ENCODE data around the gene NAGS. TPM values are rescaled to one million over a fixed set of nuclear protein-coding genes. Genes with fewer than 3 reads are reported as not detected.

Gene NAGS
- total RNA-seq, 1 experiment from 2014 or later, result 10.0 TPM

GRCh38 chr17:44030482-44030881, 26.1 kb downstream of the NAGS start:
- intact Hi-C loops (cut with micrococcal nuclease), result no loop called here
- POLR2A ChIA-PET, result no interaction called here
- H3K27me3 ChIP-seq (ENCODE audit: insufficient read depth, low read length), result no peaks in the 10 kb centered on the region

More at GRCh38 chr17:44030482-44030881, 26.1 kb downstream of the NAGS start:
- RAD21 ChIA-PET (ENCODE audit: low non-redundant PET in 1 of 2, low total read pairs in 2 of 2, uncharacterized antibody in 2 of 2, unreplicated experiment in 2 of 2), result no interaction called here
- Histone ChIP-seq H3K9me2 (ENCODE audit: insufficient read depth) (no peaks in the 10 kb centered on the region), H2AFZ (ENCODE audit: low read depth, low read length, poor library complexity, severe bottlenecking) (no peak overlapping the region), H3K9me3 (ENCODE audit: control insufficient read depth in 1 of 2, insufficient read depth in 1 of 2, low read depth in 1 of 2, low read length in 2 of 2) (no peaks in the 10 kb centered on the region), H3K79me2 (ENCODE audit: insufficient read depth, low read length) (no peaks in the 10 kb centered on the region), H3K27ac (ENCODE audit: low read depth, low read length) (no peak overlapping the region), H3K4me3 (replicated peaks in 1 of 2; ENCODE audit: low read depth in 1 of 2, low read length in 2 of 2) (no peak overlapping the region), H4K20me1 (ENCODE audit: insufficient read depth) (0 out of 2 replicates have a peak, but pooled peaks cover 5% of the 10 kb centered on the region), H3K36me3 (ENCODE audit: control insufficient read depth in 1 of 2, insufficient read depth in 2 of 2, low read length in 2 of 2) (peaks cover 17 to 30% of the 10 kb centered on the region in 2 experiments; a peak in 2 of 4 replicates), H3K4me1 (ENCODE audit: control insufficient read depth in 1 of 2, insufficient read depth in 2 of 2, low read length in 2 of 2) (no peaks in the 10 kb centered on the region), H3K4me2 (ENCODE audit: low read length) (no peak overlapping the region), H3K9ac (ENCODE audit: low read length) (no peak overlapping the region)
- no TSS peak for BruUV-seq (replicated peaks)
- ATAC-seq (no peak), DNase-seq (ENCODE audit: low read depth, low spot score) (no peak)
- CTCF ChIA-PET, result interaction anchor here (1.1 kb wide), 1 partner anchor 11 kb away, joined by 3 read pairs; no protein-coding TSS in a partner anchor
- TF ChIP-seq RAD21 (IDR thresholded peaks at IDR 0.05; ENCODE audit: low read depth) (no peak), SRF (IDR thresholded peaks at IDR 0.05; ENCODE audit: low read depth) (no peak), EZH2phosphoT487 (IDR thresholded peaks at IDR 0.05; ENCODE audit: borderline replicate concordance) (no peak), ZFX (IDR thresholded peaks at IDR 0.05) (no peak), SIN3A (IDR thresholded peaks at IDR 0.05; ENCODE audit: low read depth) (no peak), MAX (IDR thresholded peaks at IDR 0.05) (no peak), CTCF (IDR thresholded peaks at IDR 0.05 in 2 of 3, conservative IDR thresholded peaks at IDR 0.05 in 1 of 3; ENCODE audit: borderline replicate concordance in 1 of 3, insufficient read depth in 1 of 3, low read depth in 2 of 3, low read length in 2 of 3) (no peak), TCF7L2 (IDR thresholded peaks at IDR 0.05; ENCODE audit: borderline replicate concordance, extremely low read depth, insufficient read depth, insufficient read length) (no peak), ATF3 (IDR thresholded peaks at IDR 0.05) (no peak), SP1 (IDR thresholded peaks at IDR 0.05; ENCODE audit: low read depth) (no peak), FOSL1 (IDR thresholded peaks at IDR 0.05; ENCODE audit: low read depth) (no peak), CBX3 (IDR thresholded peaks at IDR 0.05; ENCODE audit: low read depth) (no peak), ZBTB33 (IDR thresholded peaks at IDR 0.05; ENCODE audit: extremely low read depth, insufficient replicate concordance, low read length) (no peak), EGR1 (IDR thresholded peaks at IDR 0.05; ENCODE audit: low read depth) (no peak)

All from HCT116 (cell line).